Measurements from ENCODE around the gene RASD1.
"Not testable (repeated sequence)": the region's sequence is repeated elsewhere in the genome, so short reads cannot be mapped to it uniquely, and the experiment has no call there.

The RASD1 gene

DNA sequence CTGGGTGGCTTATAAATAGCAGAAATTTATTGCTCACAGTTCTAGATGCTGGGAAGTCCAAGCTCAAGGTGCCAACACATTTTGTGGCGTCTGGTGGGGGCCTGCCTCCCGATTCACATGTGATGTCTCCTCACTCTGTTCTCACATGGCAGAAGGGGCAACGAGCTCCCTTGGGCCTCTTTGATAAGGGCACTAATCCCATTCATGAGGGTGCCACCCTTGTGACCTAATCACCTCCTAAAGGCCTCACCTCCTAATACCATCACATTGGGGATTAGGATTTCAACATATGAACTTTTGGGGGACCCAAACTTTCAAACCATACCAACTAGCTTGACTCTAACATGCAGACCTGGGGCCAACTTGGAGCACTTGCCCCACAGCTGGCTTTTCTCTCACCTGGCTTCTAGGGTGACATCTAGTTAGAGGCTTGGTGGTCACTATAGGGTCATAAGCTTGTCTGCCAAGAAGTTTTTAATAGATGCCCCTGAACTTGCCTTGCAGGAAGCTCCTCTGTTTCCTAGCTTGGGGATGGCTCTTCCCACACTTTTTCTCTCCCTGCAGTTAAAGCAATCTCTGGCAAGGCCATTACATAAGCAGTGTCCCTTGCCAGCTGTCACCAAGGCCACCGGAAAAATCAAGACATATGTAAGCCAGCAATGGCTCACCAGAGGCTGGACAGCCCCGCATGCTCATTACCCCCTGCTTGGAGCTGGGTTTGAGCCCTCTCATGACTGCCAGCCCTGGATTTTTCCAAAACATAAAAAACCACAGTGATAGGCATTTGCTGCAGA lies 27.8 kb downstream of the RASD1 start:
- no peak for DNase-seq

DNA sequence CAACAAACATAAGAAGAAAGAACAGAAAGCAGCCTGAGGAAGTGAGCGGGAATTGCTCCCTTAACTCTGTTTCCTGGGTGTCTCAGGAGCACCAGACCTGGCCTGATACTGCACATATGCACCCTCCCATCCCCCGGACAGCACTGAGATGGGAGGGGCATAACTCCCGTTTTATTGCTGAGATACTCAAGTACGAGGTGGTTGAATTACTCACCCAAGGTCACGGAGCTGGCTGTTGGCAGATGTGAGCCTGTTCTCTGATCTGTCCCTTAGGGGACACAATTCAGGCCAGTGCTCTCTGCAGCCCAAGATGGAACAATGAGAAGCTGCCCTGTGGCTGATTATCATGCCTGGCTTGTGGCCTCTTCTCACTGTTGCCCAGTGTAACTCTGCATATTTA lies 28.5 kb downstream of the RASD1 start:
- DNase-seq: no peak

DNA sequence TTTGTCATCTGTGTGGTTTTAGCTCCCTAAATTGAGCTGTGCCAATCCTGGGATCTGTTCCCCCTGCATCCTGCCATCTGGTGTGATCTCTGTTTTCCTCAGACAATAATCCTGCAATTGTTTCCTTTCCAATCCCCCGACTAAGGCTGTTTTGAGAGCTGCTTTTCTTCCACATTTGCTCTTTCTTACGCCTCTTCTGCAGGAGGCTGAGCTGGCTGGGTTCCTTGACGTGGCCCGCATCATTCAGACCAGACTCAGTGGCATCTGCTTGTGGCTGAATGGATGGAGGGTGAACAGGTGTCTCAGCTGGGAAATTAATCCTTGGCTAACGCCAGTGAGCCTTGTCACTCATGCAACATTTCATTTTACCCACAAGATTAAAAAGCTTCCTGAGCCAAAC lies 29.2 kb downstream of the RASD1 start:
- no peak for DNase-seq

DNA sequence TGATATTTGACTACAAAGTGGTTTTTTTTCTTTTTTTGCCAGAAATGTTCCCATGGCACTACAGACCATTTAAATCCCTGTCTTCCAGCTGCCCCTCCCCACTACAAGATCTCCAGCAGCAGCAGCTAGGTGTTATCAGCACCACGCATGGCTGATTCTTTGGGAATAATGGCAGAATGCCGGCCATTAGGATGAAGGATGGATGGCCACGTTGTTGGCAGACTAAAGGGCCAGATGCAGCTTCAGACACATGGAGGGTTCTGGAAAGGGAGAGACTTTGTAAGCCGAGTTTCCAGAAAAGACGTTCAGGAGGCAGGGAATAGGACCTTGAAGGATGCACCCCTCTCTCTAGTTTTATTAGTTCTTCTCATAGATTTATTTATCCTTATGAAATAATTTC lies 29.7 kb downstream of the RASD1 start:
- no peak for DNase-seq

DNA sequence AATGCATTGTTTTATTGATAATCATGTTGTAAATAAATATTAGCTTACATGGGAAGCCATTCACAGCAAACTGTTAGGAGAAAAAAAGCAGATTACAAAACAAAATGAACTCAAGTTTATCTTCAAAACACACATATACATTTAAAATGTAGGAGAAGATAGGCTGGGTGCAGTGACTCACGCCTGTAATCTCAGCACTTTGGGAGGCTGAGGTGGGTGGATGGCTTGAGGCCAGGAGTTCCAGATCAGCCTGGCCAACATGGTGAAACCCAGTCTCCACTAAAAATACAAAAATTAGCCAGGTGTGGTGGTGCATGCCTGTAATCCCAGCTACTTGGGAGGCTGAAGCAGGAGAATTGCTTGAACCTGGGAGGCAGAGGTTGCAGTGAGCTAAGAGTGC lies 30.3 kb downstream of the RASD1 start:
- DNase-seq: not testable (repeated sequence)

DNA sequence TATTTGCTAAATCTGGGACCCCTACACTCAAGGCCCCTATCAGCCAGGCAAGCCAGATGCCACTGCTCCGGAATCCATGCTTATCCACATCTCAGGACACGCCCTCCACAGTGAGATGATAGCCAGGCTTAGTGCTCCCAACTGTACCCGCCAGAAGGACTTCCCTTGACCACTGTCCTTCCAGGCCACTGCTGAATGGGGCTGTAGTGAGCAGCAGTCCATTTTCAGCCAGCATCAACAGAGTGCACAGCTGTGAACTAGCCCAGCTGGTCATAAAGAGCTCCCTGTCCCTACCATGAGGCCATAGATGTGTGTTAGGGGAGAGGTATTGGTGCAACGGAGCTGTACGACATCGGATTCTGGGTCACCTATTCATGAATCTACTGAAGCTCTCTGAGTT lies 32.4 kb downstream of the RASD1 start:
- no peak for DNase-seq

DNA sequence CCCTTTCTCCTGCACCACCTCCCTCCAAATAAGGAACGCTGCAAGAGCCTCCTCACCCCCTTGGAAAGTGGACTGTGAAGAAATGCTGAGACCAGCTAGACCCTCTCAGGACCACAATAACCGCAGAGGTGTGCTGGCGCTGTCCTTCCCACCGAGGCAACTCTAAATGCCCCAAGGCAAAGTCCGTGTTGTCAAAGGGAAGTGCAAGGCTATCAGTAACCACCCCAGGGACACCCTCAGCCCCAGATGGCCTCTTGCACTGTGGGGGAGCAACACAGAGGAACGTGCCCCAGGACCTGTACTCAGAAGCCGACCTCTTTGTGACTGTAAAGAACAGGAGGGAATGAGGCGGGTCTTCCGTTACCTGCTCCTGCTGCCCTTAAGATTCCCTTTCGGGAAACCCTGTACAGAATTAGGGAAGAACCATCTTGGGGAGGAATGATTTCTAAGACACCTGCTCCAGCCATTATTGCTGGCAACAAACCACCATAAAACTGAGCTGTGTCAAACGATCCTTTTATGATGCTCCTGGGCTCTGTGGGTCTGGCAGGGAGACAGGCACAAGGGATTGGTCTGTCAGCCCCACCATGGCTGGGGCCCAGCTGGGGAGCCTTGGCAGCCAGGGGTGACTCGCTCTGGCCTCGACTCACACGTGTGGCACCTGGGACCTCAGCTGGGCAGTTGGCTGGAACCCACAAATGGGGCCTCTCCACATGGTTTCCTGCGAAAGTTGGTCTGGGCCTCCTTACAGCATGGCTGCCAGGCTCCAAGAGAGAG lies 34.0 kb downstream of the RASD1 start:
- no peak for DNase-seq

DNA sequence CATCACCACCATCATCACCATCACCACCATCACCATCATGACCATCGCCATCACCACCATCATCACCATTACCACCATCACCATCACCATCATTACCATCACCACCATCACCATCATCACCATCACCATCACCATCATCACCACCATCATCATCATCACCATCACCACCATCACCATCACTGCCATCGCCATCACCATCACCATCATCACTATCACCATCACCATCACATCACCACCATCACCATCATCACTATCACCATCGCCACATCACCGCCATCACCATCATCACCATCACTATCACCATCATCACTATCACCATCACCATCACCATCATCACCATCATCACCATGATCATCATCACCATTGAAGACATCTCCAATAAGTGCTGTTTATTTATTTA lies 36.2 kb downstream of the RASD1 start:
- DNase-seq: no peak

DNA sequence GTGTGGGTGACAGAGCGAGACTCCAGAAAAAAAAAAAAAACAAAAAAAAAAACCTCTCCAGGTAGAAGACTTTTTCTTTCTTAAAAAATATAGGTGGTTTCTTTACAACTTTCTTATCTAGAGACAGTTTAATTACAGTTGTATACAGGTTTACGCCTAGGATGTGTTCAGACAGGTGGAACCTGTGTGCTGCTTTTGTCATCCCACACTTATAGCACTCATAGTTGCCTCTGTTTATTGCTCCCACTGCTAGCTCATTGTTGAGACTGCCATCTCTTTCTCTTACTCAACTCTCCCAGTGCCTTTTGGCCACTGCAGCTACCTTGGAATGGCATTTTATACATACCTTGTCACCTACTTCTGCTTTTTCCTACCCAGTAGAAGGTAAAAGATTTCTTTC lies 38.5 kb downstream of the RASD1 start:
- no peak for DNase-seq

DNA sequence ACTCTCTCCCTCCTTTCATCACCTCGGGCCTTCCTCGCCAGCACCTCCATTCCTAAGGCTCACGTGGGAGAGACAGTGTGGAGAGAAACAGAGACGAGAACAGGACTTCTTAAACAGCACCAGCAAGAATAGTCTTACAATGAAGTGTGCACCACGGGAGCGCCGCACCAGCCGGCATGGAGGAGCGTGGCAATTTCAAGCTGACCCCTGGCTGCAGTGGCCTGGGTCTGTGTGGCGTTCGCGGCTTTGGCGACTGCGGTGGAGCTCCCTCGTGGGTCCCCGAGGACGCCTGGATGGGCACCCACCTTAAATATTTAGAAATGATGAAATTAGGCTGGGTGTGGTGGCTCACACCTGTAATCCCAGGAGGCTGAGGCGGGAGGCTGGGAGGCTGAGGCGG lies 39.9 kb downstream of the RASD1 start:
- no peak for DNase-seq

DNA sequence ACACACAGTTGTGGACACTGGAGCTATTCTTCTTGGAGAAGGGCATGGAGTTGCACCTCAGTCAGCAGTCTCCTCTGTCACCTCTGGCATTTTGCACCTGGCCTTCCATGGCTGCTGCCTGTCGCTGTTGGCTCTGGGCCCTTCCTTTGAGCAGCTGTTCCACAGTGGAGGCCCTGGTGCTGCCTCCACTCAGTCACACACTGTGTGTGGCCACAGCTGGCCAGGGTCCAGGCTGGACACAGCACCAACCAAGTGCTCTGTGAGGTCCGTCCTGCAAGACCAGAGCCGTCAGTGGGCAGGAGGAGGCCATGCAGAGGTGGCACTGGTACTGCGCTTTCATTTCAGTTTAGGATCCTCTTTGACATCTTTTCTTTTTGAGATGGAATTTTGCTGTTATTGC lies 41.0 kb downstream of the RASD1 start:
- no peak for DNase-seq

DNA sequence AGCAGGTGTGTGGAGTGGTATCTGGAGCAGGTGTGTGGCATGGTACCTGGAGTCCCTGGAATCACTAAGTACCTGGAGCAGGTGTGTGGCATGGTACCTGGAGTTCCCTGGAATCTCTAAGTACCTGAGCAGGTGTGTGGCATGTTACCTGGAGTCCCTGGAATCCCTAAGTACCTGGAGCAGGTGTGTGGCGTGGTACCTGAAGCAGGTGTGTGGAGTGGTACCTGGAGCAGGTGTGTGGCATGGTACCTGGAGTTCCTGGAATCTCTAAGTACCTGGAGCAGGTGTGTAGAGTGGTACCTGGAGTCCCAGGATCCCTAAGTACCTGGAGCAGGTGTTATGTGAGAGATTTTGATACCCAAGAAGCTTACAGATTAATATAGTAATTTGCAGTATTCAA lies 41.5 kb downstream of the RASD1 start:
- DNase-seq: not testable (repeated sequence)

DNA sequence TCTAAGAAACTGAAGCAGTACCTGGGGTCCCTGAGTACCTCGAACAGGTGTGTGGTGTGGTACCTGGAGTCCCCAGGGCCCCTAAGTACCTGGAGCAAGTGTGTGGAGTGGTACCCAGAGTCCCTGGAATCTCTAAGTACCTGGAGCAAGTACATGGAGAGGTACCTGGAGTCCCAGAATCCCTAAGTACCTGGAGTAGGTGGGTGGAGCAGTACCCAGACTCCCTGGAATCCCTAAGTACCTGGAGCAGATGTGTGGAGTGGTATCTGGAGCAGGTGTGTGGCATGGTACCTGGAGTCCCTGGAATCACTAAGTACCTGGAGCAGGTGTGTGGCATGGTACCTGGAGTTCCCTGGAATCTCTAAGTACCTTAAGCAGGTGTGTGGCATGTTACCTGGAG lies 41.9 kb downstream of the RASD1 start:
- no peak for DNase-seq

DNA sequence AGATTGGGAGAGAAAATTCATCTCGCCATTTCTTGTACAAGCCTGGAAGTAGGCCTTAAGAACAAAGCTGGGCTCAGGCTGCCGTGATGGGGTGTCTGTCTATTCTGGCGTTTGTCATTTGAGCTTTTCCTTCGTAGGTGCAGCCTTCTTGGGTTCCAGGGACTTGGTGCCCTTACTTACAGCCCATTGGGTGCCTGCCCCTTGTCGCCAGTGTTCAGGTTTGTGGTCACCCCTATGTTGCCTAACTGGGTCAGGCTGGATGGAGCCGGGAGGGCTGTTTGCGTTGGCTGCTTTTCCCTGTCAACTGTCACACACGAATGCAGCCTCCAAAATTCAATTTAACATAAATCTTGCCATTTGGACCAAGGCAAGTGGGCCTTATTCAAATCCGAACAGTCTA lies 43.1 kb downstream of the RASD1 start:
- no peak for DNase-seq

DNA sequence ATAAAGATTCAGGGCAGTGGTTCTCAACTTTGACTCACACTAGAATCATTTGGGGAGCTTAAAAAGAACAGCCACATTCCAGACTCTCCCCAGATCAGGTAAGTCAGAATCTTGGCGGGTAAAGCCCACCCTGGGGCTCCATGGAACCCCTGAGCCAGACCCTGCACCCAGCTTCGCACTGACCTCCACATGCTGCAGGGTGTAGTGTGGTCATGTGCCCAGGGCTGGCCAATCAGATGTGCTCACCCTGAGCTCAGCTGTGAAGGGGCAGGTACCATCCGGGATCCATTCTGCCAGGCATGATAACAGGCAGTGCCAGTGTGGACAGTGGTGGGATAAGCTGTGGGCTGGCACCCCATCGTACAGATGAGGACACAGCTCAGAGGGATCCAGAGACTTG lies 47.5 kb downstream of the RASD1 start:
- DNase-seq: no peak

DNA sequence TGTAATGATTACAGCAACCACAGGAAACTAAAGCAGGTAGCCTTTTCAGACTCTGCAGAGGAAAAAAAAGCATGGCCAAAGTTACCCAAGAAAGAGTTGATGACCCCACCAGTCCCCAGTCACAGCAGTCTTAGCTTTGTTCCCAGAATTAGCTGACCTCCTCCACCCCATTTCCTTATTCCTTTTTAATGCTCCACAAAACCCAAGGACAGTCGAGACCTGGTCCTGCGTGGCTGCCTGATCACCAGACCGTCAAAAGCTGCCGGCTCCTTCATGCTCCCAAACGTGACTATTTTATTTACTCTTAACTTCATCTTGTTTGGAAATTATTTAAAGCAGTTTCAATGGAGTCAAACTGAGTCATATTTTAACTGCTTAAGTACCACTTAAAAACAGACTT lies 48.1 kb downstream of the RASD1 start:
- no peak for DNase-seq

DNA sequence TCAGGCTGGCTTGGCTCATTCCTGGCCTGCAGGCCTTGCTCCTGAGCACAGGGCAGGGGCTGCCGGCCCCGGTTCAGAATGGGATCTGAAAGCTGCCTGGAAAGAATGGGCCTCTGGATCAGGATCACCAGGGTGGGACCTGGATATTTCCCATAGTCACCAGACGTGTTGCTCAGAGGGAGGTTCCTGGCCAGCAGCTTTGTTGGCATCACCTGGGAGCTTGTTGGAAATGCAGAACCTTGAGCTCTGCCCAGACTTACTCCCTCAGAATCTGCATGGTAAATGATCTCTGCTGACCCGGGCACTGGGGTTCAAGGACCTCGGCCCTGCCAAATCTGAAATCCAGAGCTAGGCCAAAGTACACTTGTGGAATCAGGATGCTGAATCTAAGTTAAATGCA lies 48.9 kb downstream of the RASD1 start:
- no peak for DNase-seq

DNA sequence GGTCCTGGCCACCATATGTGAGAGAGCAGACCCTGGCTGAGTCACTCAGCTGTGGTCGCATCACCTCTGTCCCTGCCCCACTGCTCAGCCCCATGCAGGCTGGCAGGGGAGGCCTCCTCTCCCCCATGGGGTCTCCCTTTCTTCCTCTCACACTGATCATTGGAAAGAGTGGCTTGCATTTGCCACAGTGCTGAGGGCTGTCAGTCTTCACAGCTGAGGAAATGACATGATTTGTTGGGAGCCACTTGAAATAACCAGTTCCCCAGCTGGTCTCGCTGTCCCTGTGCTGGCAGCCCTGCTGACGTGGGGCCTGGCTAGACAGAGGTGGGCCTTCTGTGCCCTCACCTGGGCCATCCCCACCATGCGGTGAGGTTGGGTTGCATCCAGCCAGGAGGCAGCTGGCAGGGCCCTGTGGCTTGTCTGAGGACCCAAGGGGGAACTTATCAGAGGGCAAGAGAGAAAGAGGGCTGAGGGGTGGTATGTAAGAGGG lies 49.5 kb downstream of the RASD1 start:
- DNase-seq: no peak

DNA sequence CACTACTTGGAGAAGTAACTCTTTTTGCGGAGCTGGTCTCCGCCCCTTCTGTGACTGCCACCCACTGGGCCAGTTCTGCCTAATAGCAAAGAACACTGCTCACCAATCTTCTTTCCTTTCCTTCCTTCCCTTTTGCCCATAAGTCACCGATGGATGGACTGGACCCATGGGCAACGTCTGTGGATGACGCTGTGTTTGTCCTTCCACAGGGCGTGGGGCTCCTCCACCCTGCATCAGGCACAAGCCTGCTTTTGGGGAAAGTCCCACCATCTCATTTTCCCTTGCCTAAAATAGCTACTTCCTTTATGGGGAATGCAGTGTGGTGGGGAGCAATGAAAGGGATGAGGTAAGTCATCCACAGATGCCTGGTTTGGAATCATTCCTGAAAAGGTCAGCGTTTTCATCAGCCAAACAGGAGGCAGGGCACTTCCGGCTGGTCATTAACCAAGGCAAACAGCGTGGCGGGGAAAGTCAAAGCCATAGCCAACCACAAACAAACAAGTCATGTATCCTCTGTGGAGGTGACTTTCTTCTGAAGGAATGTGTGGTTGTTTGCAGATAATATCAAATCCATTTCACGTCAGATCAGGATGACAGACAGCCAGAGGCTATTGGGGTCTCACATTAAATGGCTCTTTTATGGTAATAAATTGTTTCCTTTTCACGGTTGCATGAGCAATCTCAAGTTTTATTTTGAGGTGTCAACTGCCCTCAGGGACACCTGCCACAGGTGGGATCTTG lies 50.1 kb downstream of the RASD1 start:
- no peak for DNase-seq

DNA sequence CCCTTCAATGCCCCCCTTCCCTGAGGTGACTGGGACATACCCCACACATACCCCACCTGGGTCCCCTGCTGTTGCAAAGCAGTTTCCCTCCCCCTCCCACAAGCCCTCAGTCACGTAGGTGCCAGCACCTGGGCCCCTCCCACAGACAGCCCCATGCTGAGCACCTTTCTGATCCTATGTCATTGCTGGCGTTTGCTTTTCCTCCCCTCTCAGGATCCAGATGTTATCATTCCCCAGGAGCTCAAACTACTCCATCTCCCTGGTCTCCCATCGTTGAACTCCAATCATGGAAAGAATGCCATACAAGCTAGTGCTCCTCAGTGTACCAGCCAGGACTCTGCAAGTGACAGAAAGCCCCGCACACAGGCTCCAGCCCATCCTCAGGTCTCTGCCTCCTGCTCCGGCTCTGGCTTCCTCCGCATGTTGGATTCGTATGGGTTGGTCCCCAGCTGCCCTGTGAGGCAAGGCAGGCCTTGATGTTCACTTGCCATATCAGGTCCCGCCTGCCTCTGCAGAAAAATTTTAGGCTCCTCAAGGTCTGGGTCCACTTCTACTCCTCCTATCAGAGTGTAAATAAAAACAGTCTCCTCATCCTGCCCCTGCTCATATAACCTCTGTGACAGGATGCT lies 50.8 kb downstream of the RASD1 start:
- DNase-seq: no peak

Measured in eye (tissue), 1 donor.